DND-41 (cell line): ENCODE measurements around the gene ANAPC10.

Source experiments
- ATAC-seq: fragments of 200-7000 bp; cut with Tn5 transposase; 3 replicates; pipeline ENCODE4 v1.9.1; 2021; ENCODE audit warnings: low read depth; ENCODE audit not compliant: insufficient read depth
- DNase-seq: peaks from one replicate; pipeline ENCODE4 v3.0.0-alpha.2; 2020
- H2AFZ ChIP-seq: 2 replicates; pipeline ENCODE4 v1.6.0; 2012; ENCODE audit warnings: low read depth, low read length
- H3K27ac ChIP-seq: 2 replicates; pipeline ENCODE4 v1.5.1; 2012; ENCODE audit warnings: low read length, inconsistent platforms
- H3K27me3 ChIP-seq: fragments of 200-600 bp; sonication (generic); 2 replicates; pipeline ENCODE4 v1.6.0; 2012; ENCODE audit warnings: low read length, mild to moderate bottlenecking, inconsistent platforms; ENCODE audit not compliant: insufficient read depth, poor library complexity
- H3K36me3 ChIP-seq: 2 replicates; pipeline ENCODE4 v1.5.1; 2012; ENCODE audit warnings: low read length, inconsistent platforms; ENCODE audit not compliant: insufficient read depth
- H3K4me1 ChIP-seq: 2 replicates; pipeline ENCODE4 v1.5.1; 2012; ENCODE audit warnings: mild to moderate bottlenecking, low read length; ENCODE audit not compliant: insufficient read depth
- H3K4me2 ChIP-seq: 2 replicates; pipeline ENCODE4 v1.6.0; 2012; ENCODE audit warnings: mild to moderate bottlenecking, moderate library complexity, low read length, inconsistent platforms; ENCODE audit not compliant: insufficient read depth
- H3K4me3 ChIP-seq, 2 experiments: fragments of 200-600 bp in 1 of 2; shearing (Covaris generic) in 1 of 2; 2 replicates each; pipeline ENCODE4 v1.5.1; 2012 to 2016; ENCODE audit warnings: inconsistent platforms in 2 of 2, low read length in 2 of 2, mild to moderate bottlenecking in 2 of 2, low read depth in 1 of 2, moderate library complexity in 1 of 2
- H3K79me2 ChIP-seq: 2 replicates; pipeline ENCODE4 v1.6.0; 2012; ENCODE audit warnings: low read length, inconsistent platforms; ENCODE audit not compliant: insufficient read depth
- H3K9ac ChIP-seq: 2 replicates; pipeline ENCODE4 v1.6.0; 2012; ENCODE audit warnings: low read depth, mild to moderate bottlenecking, inconsistent platforms, low read length, moderate library complexity
- H3K9me3 ChIP-seq: 2 replicates; pipeline ENCODE4 v1.5.1; 2012; ENCODE audit warnings: low read length, moderate library complexity, mild to moderate bottlenecking, inconsistent platforms; ENCODE audit not compliant: insufficient read depth, severe bottlenecking
- H4K20me1 ChIP-seq: 2 replicates; pipeline ENCODE4 v1.6.0; 2012; ENCODE audit warnings: low read length; ENCODE audit not compliant: insufficient read depth
- CTCF ChIP-seq: IDR thresholded peaks from 2 replicates; pipeline ENCODE4 v1.5.1; 2012; ENCODE audit warnings: borderline replicate concordance, low read length, moderate library complexity, mild to moderate bottlenecking; ENCODE audit not compliant: poor library complexity, severe bottlenecking; ENCODE audit errors: extremely low read depth
- EZH2 ChIP-seq: IDR thresholded peaks from 3 replicates; pipeline ENCODE4 v1.6.1; 2012; ENCODE audit warnings: borderline replicate concordance, low read depth, mild to moderate bottlenecking, moderate library complexity, low read length, inconsistent platforms; ENCODE audit not compliant: severe bottlenecking

ANAPC10 gene

GRCh38 chr4:145083891-145084605 is 13.9 kb downstream of the ANAPC10 start:
- H3K4me2 ChIP-seq = no peak overlapping the region
- H3K36me3 ChIP-seq = peaks cover 46% of the 10 kb centered on the region
- H3K4me3 ChIP-seq = no peak overlapping the region
- peaks cover 61% of the 10 kb centered on the region for H3K79me2 ChIP-seq
- no peak overlapping the region for H3K27ac ChIP-seq
- H3K9me3 ChIP-seq = no peaks in the 10 kb centered on the region
- no peak for DNase-seq
- peak; percentile 74 for ATAC-seq
- no peak overlapping the region for H2AFZ ChIP-seq
- no peaks in the 10 kb centered on the region for H4K20me1 ChIP-seq
- no peak for TF ChIP-seq EZH2
- TF ChIP-seq CTCF = no peak
- no peak overlapping the region for H3K9ac ChIP-seq
- no peaks in the 10 kb centered on the region for H3K4me1 ChIP-seq
- H3K27me3 ChIP-seq = no peaks in the 10 kb centered on the region

GRCh38 chr4:145081756-145082155 is 16.2 kb downstream of the ANAPC10 start:
- Histone ChIP-seq H3K9me3 (no peaks in the 10 kb centered on the region), H2AFZ (no peak overlapping the region), H3K27me3 (no peaks in the 10 kb centered on the region), H3K36me3 (peaks cover 37% of the 10 kb centered on the region), H3K4me3 (no peak overlapping the region), H3K9ac (no peak overlapping the region), H4K20me1 (no peaks in the 10 kb centered on the region), H3K27ac (no peak overlapping the region), H3K79me2 (peaks cover 60% of the 10 kb centered on the region), H3K4me2 (no peak overlapping the region), H3K4me1 (no peaks in the 10 kb centered on the region)
- TF ChIP-seq CTCF (no peak), EZH2 (no peak)
- ATAC-seq (no peak), DNase-seq (no peak)

GRCh38 chr4:145076469-145076855 is 21.5 kb downstream of the ANAPC10 start:
- Histone ChIP-seq H3K27me3 (no peaks in the 10 kb centered on the region), H3K9me3 (no peaks in the 10 kb centered on the region), H3K4me2 (no peak overlapping the region), H3K4me3 (no peak overlapping the region), H3K79me2 (peaks cover 47% of the 10 kb centered on the region), H3K27ac (no peak overlapping the region), H3K4me1 (no peaks in the 10 kb centered on the region), H2AFZ (no peak overlapping the region), H3K36me3 (peaks cover 28% of the 10 kb centered on the region), H4K20me1 (peaks cover 8% of the 10 kb centered on the region), H3K9ac (no peak overlapping the region)
- no peak for ATAC-seq
- TF ChIP-seq EZH2 (no peak), CTCF (no peak)
- DNase-seq = no peak
